ENCODE results near the gene CALHM4.

CALHM4 gene

GRCh38 chr6:116553451-116553850, at the start of gene CALHM4:
CALHM4 (plus strand) TSS chr6:116553751; CDS start chr6:116553794, 43 bp downstream.
- Histone ChIP-seq H3K4me3 (ENCODE audit: low read depth in 1 of 2, low read length in 2 of 2) (no peak within 1 kb of the TSS), H4K20me1 (ENCODE audit: insufficient read depth, low read length) (no peaks in the 10 kb centered on the region), H3K79me2 (ENCODE audit: insufficient read depth, low read length) (no peaks in the 10 kb centered on the region), H3K9me3 (ENCODE audit: insufficient read depth, low read length, severe bottlenecking) (no peaks in the 10 kb centered on the region), H3K4me1 (ENCODE audit: insufficient read depth, low read length) (no peaks in the 10 kb centered on the region), H3K27ac (ENCODE audit: low read length) (no peak within 1 kb of the TSS), H3K9ac (ENCODE audit: low read depth, low read length) (no peak within 1 kb of the TSS), H3K27me3 (ENCODE audit: insufficient read depth, low read length, poor library complexity) (peaks cover 11% of the 10 kb centered on the region), H3K36me3 (ENCODE audit: insufficient read depth, low read length) (no peaks in the 10 kb centered on the region), H3K4me2 (ENCODE audit: insufficient read depth, low read length) (no peak within 1 kb of the TSS), H2AFZ (ENCODE audit: low read depth, low read length) (no peak within 1 kb of the TSS)
- DNase-seq (no peak), ATAC-seq (ENCODE audit: insufficient read depth, low read depth) (no peak)
- TF ChIP-seq EZH2 (IDR thresholded peaks at IDR 0.05; ENCODE audit: borderline replicate concordance, low read depth, low read length, severe bottlenecking): no peak
- TF ChIP-seq CTCF (IDR thresholded peaks at IDR 0.05; ENCODE audit: borderline replicate concordance, extremely low read depth, low read length, poor library complexity, severe bottlenecking): no peak

- H2AFZ ChIP-seq (ENCODE audit: low read depth, low read length): no peak overlapping the region
- H3K27me3 ChIP-seq (ENCODE audit: insufficient read depth, low read length, poor library complexity): no peaks in the 10 kb centered on the region
- H3K9ac ChIP-seq (ENCODE audit: low read depth, low read length): no peak overlapping the region
- no peaks in the 10 kb centered on the region for H3K36me3 ChIP-seq (ENCODE audit: insufficient read depth, low read length)
- H4K20me1 ChIP-seq (ENCODE audit: insufficient read depth, low read length): no peaks in the 10 kb centered on the region
- H3K9me3 ChIP-seq (ENCODE audit: insufficient read depth, low read length, severe bottlenecking): no peaks in the 10 kb centered on the region
- no peak overlapping the region for H3K27ac ChIP-seq (ENCODE audit: low read length)
- DNase-seq (no peak), ATAC-seq (ENCODE audit: insufficient read depth, low read depth) (no peak)
- no peak overlapping the region for H3K4me2 ChIP-seq (ENCODE audit: insufficient read depth, low read length)
- TF ChIP-seq EZH2 (IDR thresholded peaks at IDR 0.05; ENCODE audit: borderline replicate concordance, low read depth, low read length, severe bottlenecking): no peak
- TF ChIP-seq CTCF (IDR thresholded peaks at IDR 0.05; ENCODE audit: borderline replicate concordance, extremely low read depth, low read length, poor library complexity, severe bottlenecking): no peak
- H3K4me1 ChIP-seq (ENCODE audit: insufficient read depth, low read length): no peaks in the 10 kb centered on the region
- no peaks in the 10 kb centered on the region for H3K79me2 ChIP-seq (ENCODE audit: insufficient read depth, low read length)
- no peak overlapping the region for H3K4me3 ChIP-seq (ENCODE audit: low read depth in 1 of 2, low read length in 2 of 2)
Measured at GRCh38 chr6:116507324-116507723, 46.2 kb upstream of the CALHM4 start.

- Histone ChIP-seq H4K20me1 (ENCODE audit: insufficient read depth, low read length) (no peaks in the 10 kb centered on the region), H3K4me1 (ENCODE audit: insufficient read depth, low read length) (no peaks in the 10 kb centered on the region), H3K9me3 (ENCODE audit: insufficient read depth, low read length, severe bottlenecking) (no peaks in the 10 kb centered on the region), H3K27ac (ENCODE audit: low read length) (no peak overlapping the region), H3K4me2 (ENCODE audit: insufficient read depth, low read length) (no peak overlapping the region), H3K4me3 (ENCODE audit: low read depth in 1 of 2, low read length in 2 of 2) (no peak overlapping the region), H3K9ac (ENCODE audit: low read depth, low read length) (no peak overlapping the region), H2AFZ (ENCODE audit: low read depth, low read length) (no peak overlapping the region), H3K27me3 (ENCODE audit: insufficient read depth, low read length, poor library complexity) (no peaks in the 10 kb centered on the region), H3K36me3 (ENCODE audit: insufficient read depth, low read length) (no peaks in the 10 kb centered on the region), H3K79me2 (ENCODE audit: insufficient read depth, low read length) (no peaks in the 10 kb centered on the region)
- no peak for DNase-seq
- no peak for TF ChIP-seq EZH2 (IDR thresholded peaks at IDR 0.05; ENCODE audit: borderline replicate concordance, low read depth, low read length, severe bottlenecking)
- no peak for TF ChIP-seq CTCF (IDR thresholded peaks at IDR 0.05; ENCODE audit: borderline replicate concordance, extremely low read depth, low read length, poor library complexity, severe bottlenecking)
- ATAC-seq (ENCODE audit: insufficient read depth, low read depth): no peak
Measured at GRCh38 chr6:116508527-116508926, 45.0 kb upstream of the CALHM4 start.

Measured in DND-41 (cell line).